ENCODE data around the gene MMP17.

Gene MMP17

GRCh38 chr12:131895640-131896079, 67.5 kb downstream of the MMP17 start:
- no peak for DNase-seq (ENCODE audit: low read depth)

- DNase-seq (ENCODE audit: low read depth), result peak; percentile 51
Measured at GRCh38 chr12:131896080-131896810, 68.1 kb downstream of the MMP17 start.

- DNase-seq (ENCODE audit: low read depth), result no peak
Measured at GRCh38 chr12:131896811-131897270, 68.6 kb downstream of the MMP17 start.

GRCh38 chr12:131897276-131897675, 69.1 kb downstream of the MMP17 start:
- DNase-seq (ENCODE audit: low read depth), result no peak

GRCh38 chr12:131897875-131898274, 69.7 kb downstream of the MMP17 start:
- no peak for DNase-seq (ENCODE audit: low read depth)

- DNase-seq (ENCODE audit: low read depth), result no peak
Measured at GRCh38 chr12:131900397-131900796, 72.2 kb downstream of the MMP17 start.

Data from stimulated activated CD8-positive, alpha-beta memory T cell treated with anti-CD3 and anti-CD28 coated beads, Interleukin-12 subunit alpha, Interleukin-12 subunit beta, amount 100 ng/mL, for 4 hours (primary cell).